ENCODE data around the gene NCK1.

Gene NCK1

GRCh38 chr3:136954980-136955780 lies 93.2 kb downstream of the NCK1 start:
- TF ChIP-seq REST (IDR thresholded peaks at IDR 0.05; ENCODE audit: insufficient read depth in 1 of 2, low read depth in 2 of 2, low read length in 2 of 2) (no peak), TAF1 (IDR thresholded peaks at IDR 0.05; ENCODE audit: borderline replicate concordance, insufficient read depth, low read length) (no peak), FOXP2 (optimal IDR thresholded peaks at IDR 0.05; ENCODE audit: borderline replicate concordance, extremely low read depth, extremely low read length, insufficient read depth) (no peak), POLR2AphosphoS5 (IDR thresholded peaks at IDR 0.05; ENCODE audit: low read depth, low read length) (no peak), SIN3A (IDR thresholded peaks at IDR 0.05; ENCODE audit: borderline replicate concordance, insufficient read depth, low read length) (no peak)

GRCh38 chr3:136955813-136956212 lies 93.8 kb downstream of the NCK1 start:
- TF ChIP-seq POLR2AphosphoS5 (IDR thresholded peaks at IDR 0.05; ENCODE audit: low read depth, low read length), result no peak
- TF ChIP-seq TAF1 (IDR thresholded peaks at IDR 0.05; ENCODE audit: borderline replicate concordance, insufficient read depth, low read length), result no peak
- TF ChIP-seq SIN3A (IDR thresholded peaks at IDR 0.05; ENCODE audit: borderline replicate concordance, insufficient read depth, low read length), result no peak
- TF ChIP-seq REST (IDR thresholded peaks at IDR 0.05; ENCODE audit: insufficient read depth in 1 of 2, low read depth in 2 of 2, low read length in 2 of 2), result no peak
- TF ChIP-seq FOXP2 (optimal IDR thresholded peaks at IDR 0.05; ENCODE audit: borderline replicate concordance, extremely low read depth, extremely low read length, insufficient read depth), result no peak

- TF ChIP-seq SIN3A (IDR thresholded peaks at IDR 0.05; ENCODE audit: borderline replicate concordance, insufficient read depth, low read length) (no peak), TAF1 (IDR thresholded peaks at IDR 0.05; ENCODE audit: borderline replicate concordance, insufficient read depth, low read length) (no peak), REST (IDR thresholded peaks at IDR 0.05; ENCODE audit: insufficient read depth in 1 of 2, low read depth in 2 of 2, low read length in 2 of 2) (no peak), FOXP2 (optimal IDR thresholded peaks at IDR 0.05; ENCODE audit: borderline replicate concordance, extremely low read depth, extremely low read length, insufficient read depth) (no peak)
Measured at GRCh38 chr3:136956971-136957370, 95.0 kb downstream of the NCK1 start.

GRCh38 chr3:136957751-136958288 lies 95.8 kb downstream of the NCK1 start, which contains the start of gene IL20RB:
Gene IL20RB (plus strand): TSS chr3:136957983. CDS start chr3:136958114, 131 bp downstream.
- no peak for TF ChIP-seq TAF1 (IDR thresholded peaks at IDR 0.05; ENCODE audit: borderline replicate concordance, insufficient read depth, low read length)
- no peak for TF ChIP-seq FOXP2 (optimal IDR thresholded peaks at IDR 0.05; ENCODE audit: borderline replicate concordance, extremely low read depth, extremely low read length, insufficient read depth)
- TF ChIP-seq REST (IDR thresholded peaks at IDR 0.05; ENCODE audit: insufficient read depth in 1 of 2, low read depth in 2 of 2, low read length in 2 of 2), result no peak
- no peak for TF ChIP-seq POLR2AphosphoS5 (IDR thresholded peaks at IDR 0.05; ENCODE audit: low read depth, low read length)
- TF ChIP-seq SIN3A (IDR thresholded peaks at IDR 0.05; ENCODE audit: borderline replicate concordance, insufficient read depth, low read length), result no peak
